ENCODE data around the gene HBEGF.
"Not testable (repeated sequence)": the region's sequence is repeated elsewhere in the genome, so short reads cannot be mapped to it uniquely, and the experiment has no call there.

Gene HBEGF

DNA sequence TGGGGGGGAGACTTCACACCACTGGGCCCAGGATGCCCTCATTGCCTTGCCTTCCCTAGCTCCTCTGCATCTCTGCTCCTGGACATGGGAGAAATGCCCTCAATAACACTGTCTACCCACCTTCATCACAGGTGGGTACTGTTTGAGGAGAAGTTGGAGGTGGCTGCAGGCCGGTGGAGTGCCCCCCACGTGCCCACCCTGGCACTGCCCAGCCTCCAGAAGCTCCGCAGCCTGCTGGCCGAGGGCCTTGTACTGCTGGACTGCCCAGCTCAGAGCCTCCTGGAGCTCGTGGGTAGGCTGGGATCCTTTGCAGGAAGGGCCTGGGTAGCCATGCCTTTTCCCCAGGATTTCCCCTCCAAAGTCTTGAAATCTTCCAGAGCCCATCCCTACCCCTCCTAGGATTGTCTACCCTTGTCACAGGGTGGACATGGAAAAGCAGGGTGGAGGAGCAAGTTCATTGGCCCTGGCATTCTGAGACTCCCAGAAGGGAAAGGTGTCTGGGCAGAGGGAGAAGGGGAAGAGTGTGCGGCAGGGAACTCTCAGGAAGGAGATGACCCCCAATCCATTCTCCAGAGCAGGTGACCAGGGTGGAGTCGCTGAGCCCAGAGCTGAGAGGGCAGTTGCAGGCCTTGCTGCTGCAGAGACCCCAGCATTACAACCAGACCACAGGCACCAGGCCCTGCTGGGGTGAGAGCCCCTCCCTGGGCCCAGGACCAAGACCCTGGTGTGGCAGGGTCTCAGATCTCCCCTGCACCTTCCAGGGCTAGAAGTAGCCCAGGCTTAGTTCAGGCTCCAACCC lies 14.5 kb upstream of the HBEGF start:
- no peak for DNase-seq (ENCODE audit: low read depth in 2 of 2)

DNA sequence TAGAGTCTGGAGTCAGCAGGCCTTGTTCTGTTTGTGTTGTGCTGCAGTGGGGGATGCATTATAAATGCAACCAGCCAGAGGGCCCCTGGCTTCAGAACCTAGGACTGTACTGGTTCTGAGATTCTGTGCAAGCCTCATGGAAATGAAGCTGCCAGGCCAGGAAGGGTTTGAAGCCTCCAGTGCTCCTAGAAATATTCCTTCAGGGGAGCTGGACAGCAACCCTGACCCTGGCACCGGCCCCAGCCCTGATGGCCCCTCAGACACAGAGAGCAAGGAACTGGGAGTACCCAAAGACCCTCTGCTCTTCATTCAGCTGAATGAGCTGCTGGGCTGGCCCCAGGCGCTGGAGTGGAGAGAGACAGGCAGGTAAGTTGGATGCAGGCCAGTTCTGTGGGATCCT lies 13.7 kb upstream of the HBEGF start, which contains the start of gene SLC4A9:
Gene SLC4A9, plus strand, starts transcription at position 94 of the 400 bp plus-strand sequence. Its CDS starts 43 bp downstream, at position 137.
- no peak for DNase-seq (ENCODE audit: low read depth in 2 of 2)

DNA sequence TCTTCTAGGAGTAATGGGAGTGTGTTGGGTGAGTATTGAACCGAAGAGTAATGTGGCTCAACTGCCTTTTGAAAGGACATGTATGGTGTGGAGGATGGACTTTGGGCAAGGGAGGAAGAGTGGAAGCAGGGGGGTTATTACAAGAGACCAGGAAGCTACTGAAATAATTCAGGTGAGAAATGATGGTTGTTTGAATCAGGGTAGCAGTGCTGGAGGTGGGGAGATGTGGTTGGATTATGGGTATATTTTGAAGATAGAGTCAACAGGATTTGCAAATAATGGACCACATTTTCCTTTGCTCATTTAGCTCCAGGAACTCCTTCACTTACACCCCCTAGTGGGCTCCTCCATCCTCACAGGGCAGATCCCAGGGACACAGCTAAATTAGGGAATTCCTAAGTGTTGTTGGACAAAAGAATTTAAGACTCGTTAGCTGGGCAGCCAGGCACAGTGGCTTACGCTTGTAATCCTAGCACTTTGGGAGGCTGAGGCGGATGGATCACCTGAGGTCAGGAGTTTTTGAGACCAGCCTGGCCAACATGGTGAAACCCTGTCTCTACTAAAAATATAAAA lies 12.4 kb upstream of the HBEGF start:
- DNase-seq (ENCODE audit: low read depth in 2 of 2) = no peak

DNA sequence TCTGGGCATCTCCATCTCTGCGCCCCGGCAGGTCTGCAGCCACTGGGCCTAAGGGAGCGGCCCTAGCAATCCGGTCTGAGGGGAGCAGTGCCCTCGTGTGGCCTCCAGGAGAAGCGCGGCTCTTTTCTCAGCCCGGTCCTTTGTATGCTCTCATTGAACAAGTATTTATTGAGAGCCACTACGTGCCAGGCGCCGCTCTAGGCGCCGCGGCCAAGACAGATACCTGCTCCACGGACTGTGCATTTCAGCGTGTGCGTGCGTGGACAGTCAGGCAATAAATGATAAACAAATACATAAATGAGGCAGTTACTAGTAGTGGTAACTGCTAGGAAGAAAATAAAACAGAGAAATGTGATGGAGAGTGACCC lies 11.3 kb upstream of the HBEGF start:
- peak; percentile 65 for DNase-seq (ENCODE audit: low read depth in 2 of 2)

DNA sequence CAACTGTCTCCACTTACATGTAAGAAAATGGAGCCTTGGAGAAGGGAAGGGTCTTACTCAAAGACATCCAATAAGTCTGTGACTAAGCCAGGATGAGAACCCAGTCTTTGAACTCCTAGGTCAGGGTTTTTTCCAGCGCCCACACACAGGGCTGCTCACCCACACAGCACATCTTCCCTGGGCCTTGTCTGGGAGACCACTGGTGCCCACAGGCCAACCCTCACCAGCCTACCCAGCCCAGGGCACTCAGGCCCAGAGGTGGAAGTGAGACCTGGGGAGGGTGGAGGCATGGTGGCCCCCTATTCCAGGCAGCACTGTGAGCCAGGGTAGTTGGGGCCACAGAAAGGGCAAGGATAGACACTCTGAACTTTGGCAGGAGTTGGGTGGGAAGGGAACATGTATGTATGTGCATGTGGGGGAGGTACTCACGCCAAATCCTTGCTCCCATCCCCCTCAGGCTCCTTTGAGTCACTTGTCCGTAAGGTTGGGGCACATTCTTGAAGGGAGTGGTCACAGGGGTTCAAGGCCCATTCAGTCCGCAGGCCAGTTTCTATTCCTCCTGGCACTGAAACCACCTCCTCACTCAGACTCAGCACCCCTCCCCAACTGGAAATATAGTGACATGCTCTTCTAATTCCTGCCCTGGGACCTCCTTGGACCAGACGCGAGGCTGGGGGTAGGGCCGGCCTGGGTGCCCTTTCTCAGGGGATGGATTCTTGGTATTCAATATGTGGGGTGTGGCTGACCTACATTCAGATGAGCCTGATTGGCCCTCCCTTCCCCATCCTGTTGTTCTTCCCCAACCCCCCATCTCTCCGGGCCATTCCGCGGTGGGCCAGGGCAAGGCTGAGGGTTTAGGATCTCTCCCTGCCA lies 10.7 kb upstream of the HBEGF start:
- DNase-seq (ENCODE audit: low read depth in 2 of 2) = no peak

DNA sequence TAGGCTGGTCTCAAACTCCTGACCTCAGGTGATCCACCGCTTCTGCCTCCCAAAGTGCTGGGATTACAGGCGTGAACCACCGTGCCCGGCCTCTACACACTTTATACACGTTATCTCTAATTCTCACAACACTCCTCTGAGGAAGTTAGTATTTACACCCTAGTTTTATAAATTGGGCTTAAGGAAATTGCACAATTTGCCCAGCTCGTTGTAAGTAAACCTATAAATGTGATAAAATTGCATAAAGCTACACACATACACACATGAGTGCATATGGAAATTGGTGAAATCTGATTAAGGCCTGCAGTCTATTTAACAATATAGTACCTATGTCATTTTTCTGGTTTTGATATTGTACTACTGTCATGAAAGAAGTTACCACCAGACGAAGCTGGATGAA lies 9.1 kb upstream of the HBEGF start:
- no peak for DNase-seq (ENCODE audit: low read depth in 2 of 2)

DNA sequence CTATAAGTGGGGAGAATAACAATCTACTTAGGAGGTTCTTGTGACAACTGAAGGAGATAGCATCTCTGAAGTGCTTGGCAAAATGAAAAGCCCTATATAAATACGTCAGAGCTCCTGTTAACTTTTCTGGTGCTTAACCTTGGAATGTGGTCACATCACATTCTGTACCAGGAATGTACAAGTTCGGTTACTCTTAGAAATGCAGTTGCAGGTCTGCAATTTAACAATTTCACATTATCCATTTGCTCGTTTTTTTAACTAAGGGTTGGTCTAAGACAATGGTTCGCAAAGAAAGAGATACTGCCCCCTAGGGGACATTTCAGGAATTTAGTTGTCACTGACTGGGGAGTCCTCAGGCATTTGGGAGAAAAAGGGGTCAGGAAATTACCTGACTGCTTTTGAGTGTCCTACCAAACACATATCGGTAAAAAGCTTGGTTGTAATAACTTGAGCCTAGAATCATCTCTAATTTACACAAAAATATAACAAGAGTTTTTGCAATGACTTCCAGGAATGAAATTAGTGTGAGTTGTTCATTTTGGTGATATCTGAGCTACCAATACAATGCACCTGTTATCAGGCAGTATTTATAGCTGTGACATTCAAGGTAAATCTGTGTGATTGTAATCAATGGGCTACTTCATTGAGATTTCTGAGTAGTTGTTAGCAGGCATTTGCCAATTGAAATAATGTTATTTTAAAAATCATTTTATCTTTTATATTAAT lies 5.4 kb upstream of the HBEGF start:
- DNase-seq (ENCODE audit: low read depth in 2 of 2) = peak in 1 of 2 donors; percentile 54

DNA sequence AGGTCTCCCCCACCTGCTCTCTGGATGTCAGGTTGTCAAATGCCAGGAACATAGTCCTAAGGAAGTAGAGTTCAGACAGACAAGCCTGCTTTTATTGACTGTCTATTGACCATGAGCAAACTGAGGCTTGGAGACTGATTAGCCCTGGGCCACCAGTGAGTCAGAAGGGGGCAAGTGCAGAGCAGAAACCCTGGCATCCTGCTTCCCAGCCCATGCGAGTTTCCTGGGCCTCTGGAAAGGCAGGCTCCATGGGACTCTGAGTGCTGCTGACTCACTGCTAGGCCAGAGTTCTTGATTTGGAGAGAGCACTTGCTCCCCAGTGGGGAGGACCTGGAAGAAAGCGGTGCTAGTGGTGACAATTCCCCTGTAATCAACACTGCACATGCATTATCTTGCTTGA lies 2.8 kb upstream of the HBEGF start:
- DNase-seq (ENCODE audit: low read depth in 2 of 2) = no peak

DNA sequence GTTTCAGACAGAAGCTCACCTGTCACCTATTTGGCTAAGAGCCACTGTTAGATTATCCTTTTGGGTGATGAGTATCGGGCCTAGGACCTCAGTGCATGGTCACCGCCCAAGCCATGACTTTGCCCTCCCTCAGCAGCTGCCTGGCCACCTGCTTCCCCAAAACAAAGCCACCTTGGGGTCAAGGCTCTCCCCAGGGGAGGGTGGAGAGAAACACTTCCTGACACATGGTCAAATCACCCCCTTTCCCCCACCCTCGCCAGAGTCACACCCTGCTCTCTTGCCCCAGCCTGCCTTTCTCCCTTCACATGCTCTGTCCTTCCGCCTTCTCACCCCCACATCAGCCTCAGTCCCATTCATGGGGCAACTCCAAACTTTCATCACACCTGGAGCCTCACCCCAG lies 1.7 kb upstream of the HBEGF start:
- DNase-seq (ENCODE audit: low read depth in 2 of 2) = no peak

DNA sequence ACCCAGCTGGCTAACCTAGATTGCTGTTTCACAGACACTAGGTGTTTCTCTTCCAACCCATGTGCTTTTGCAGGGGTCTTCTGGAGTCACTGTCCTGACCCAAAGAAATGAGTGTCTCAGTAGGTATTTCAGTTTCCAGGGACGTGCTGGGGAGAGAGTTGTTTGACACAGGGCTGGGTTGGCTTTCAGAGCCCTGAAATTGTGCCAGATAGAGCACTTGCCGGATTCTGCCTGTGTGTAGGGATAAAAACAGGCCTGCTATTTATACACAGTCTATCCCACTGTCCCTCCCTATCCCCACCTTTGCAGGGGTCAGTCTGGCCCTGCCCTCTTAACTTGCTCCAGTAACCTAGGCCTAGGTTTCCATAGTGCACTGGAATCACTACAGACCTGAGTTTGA lies 957 bp upstream of the HBEGF start:
- no peak for DNase-seq (ENCODE audit: low read depth in 2 of 2)

DNA sequence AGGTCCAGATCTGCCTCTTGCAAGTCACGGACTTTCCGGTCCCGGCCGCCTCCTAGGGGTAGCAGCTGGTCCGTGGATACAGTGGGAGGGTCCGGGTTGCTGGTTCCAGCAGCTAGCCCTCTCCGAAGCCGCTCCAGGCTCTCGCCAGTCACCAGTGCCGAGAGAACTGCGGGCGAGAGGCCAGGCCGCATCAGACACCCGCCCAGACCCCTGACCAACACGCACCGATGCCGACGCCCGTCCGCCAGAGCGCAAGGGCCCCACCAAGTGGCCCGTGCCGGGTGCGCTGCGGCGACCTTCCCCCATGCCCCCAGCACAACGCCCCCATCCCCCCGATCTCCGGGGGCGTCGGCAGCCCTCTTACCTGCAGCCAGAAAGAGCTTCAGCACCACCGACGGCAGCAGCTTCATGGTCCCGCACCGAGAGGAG lies 470 bp downstream of the HBEGF start:
- peak in 1 of 2 donors; percentile 16 for DNase-seq (ENCODE audit: low read depth in 2 of 2)

DNA sequence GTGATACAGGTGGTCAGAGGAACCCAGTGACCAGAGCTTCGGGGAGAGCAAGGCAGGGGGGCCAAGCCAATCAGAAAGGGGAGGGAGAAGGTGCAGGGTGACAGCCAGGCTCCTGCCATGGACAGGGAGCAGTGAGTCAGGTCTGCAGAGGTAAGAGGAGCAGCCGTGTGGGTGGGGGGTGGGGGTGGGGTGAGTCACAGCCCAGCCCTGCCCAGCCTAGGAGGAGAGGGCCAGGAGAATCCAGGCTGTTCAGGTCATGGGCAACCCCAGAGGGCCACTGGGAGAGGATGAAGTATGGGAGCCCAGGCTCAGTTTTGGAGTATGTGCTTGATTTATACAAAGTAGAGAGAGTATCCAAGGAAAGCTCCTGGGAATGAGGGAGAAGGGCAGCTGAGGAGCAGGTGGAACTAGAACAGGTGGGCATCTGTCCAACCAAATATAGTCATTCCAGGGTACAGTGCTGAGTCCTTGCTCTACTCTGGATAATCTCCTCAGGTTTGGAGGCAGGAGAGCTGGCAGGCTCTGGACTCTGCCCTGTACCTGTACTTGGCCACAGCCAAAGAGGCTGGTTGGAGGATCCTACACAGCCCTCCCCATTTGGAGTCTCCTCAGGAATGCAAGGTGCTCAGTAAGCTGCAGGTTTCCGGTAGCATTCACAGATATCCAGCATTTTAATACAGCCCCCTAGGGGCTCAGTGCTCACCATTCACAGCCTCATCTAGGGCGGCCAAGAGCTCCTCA lies 1.6 kb downstream of the HBEGF start:
- DNase-seq (ENCODE audit: low read depth in 2 of 2) = no peak

DNA sequence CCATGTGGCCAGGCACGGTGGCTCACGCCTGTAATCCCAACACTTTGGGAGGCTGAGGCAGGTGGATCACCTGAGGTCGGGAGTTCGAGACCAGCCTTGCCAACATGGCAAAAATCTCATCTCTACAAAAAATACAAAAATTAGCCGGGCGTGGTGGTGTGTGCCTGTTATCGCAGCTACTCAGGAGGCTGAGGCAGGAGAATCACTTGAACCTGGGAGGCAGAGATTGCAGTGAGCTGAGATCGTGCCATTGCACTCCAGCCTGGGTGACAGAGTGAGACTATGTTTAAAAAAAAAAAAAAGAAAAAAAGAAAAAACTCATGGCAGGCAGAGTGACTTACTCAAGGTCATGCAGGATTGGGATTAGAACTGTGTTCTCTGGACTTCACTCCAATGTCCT lies 2.6 kb downstream of the HBEGF start:
- DNase-seq (ENCODE audit: low read depth in 2 of 2) = not testable (repeated sequence)

DNA sequence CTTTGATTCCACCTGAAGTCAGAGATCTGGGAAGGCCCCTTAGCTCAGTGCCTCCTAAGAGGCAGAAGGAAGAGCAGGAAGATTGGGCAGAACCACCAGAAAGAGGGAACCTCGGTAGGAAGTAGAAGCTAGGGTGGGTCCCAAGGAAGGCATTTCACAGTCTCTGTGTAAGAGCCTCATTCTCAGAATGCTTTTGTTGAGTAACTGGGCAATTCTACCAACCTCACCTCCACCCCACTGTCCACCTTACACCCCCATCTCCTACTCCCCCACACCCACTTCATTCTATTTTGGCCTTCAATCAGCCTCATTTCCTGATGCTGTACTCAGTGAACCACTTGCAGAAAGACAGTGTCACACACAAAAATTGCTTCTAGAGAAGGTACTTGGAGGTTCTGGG lies 3.5 kb downstream of the HBEGF start:
- DNase-seq (ENCODE audit: low read depth in 2 of 2) = no peak

DNA sequence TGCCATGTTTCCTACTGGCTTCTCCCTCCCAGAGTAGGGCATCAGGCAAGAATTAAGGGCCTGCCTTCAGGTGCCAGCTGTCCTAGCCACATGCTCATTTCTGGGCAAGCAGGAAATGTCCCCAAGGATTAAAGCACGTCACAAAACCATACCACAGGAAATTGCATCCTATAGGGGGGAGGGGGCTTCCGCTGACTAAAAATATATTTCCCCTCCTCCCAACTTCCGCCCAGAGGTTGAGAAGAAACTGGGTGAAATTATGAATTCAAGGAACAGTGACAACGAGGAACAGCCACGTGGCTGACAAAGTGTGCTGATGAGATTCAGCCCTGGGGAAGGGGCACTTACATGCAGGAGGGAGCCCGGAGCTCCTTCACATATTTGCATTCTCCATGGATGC lies 4.1 kb downstream of the HBEGF start:
- no peak for DNase-seq (ENCODE audit: low read depth in 2 of 2)

DNA sequence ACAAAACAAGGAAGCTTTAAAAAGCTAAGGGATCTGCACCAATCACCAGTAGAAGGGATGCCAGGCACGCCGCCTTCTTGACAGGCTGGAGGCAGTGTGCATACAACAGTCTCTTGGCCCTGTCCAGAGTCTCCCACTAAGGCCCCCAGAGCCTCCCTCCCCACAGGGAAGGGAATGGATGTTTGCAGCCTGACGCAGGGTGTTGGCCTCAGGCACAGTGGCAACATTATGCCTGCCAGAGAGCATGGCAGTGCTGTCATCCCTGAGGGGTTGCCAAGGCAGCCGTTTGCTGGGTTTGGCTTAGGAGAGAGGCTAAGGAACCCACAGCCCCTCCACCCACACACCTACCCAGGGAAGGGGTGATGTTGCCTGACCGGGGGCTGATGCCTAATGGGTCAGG lies 4.8 kb downstream of the HBEGF start:
- DNase-seq (ENCODE audit: low read depth in 2 of 2) = no peak

DNA sequence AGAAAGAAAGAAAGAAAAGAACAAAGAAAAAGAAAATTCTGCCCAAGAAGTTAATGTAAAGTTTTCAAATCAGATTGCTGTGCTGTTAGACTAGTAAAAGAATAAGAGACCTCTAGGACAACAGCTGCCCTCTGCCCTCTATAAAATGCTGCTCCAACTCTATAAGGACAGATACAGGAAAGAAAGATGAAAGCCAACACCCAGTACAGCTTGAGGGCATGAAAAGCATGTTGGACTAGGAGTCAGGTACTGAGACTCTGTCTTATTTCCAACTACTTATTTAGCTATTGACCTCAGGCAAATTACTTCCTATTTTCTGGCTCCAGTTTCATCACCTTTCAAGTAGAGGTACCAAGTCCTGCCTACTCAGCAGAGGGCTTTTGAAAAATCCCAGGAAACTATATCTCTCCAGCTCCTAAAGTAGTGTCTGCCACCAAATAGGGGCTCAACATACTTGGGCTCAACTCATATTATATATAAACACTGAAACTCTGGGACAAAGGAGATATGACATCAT lies 5.7 kb downstream of the HBEGF start:
- DNase-seq (ENCODE audit: low read depth in 2 of 2) = no peak

DNA sequence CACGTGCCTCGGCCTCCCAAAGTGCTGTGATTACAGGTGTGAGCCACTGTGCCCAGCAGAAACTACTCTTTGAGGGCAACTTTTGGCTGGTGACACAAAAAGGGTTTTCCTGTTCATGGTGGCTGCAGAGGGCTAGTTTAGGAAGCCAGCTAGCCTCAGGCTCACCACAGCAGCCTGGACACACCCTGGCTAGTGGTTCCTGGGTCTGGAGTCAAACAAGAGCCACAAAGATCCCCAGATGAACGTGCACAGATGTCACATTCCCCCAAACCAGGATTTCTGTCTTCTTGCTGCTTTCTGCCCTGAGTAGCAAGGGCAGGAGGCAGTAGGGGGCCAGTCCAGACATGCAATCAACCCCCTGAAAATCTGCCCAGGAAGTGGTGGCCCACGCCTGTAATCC lies 6.8 kb downstream of the HBEGF start:
- DNase-seq (ENCODE audit: low read depth in 2 of 2) = no peak

DNA sequence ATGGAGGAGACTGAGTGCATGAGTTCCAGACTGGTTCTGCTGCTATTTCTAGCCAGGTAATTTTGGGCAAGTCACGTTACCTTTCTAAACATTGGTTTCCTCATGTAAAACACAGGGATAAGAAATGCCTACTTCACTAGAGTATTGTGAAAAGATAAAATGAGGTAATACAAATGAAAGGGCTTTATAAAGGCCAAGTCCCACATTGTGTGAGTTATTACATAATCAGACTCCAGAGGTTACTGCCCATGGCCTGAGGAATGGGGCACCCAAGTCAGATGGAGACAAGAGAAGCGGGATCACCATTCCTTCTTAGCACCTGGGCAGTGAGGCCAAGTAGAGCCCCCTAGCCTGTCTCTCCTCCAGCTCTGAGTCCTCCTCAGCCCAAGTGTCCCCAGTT lies 7.5 kb downstream of the HBEGF start:
- no peak for DNase-seq (ENCODE audit: low read depth in 2 of 2)

DNA sequence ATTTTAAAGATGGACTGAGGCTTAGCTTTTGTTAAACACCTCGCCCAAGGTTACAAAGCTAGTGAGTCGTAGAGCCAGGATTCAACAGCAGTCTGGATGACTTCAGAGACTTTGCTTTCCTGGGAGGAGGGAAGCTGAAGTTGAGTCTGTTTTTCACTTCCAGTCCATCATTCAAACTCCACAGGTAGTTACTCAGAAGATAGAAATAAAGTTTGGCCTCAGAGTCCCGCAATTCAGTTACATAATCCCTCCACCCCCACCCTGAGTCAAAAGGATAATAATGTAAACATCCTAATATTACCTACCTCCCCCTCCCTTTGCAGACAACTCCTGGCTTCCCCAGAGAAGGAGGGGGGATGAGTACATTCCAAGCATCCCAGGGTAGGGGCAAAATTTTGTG lies 8.1 kb downstream of the HBEGF start:
- no peak for DNase-seq (ENCODE audit: low read depth in 2 of 2)

DNA sequence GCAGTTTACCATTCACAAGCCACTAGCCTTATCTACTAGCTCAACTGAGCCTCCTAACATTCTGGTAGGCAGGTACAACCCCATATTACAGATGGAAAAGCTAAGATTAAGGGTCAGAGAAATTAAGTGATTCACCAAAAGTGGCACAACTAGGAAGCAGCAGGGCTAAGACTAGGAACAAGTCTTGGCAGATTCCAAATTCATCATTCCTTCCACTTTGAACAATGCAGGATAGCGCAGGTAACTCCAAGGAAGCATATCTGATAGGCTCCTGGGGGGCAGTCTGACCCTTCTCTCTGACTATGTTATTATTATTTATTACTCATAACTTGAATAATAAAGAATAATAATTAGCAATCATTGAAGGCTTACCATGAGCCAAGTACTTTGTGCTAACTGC lies 8.5 kb downstream of the HBEGF start:
- no peak for DNase-seq (ENCODE audit: low read depth in 2 of 2)

Data from stimulated activated CD4-positive, alpha-beta T cell treated with anti-CD3 and anti-CD28 coated beads, Interleukin-15, amount 100 ng/mL, for 48 hours (primary cell).